HG02852 (cell line): ENCODE results near the gene MGLL.

Experiments used
- ATAC-seq: cut with Tn5 transposase; IDR thresholded peaks from one replicate; pipeline ENCODE4 v1.9.1; 2021; ENCODE audit warnings: mild to moderate bottlenecking, moderate library complexity; ENCODE audit not compliant: unreplicated experiment

Gene MGLL

GRCh38 chr3:127729556-127730056 lies 92.7 kb downstream of the MGLL start:
- no peak for ATAC-seq

- no peak for ATAC-seq
Measured at GRCh38 chr3:127728417-127729015, 93.8 kb downstream of the MGLL start.

DNA sequence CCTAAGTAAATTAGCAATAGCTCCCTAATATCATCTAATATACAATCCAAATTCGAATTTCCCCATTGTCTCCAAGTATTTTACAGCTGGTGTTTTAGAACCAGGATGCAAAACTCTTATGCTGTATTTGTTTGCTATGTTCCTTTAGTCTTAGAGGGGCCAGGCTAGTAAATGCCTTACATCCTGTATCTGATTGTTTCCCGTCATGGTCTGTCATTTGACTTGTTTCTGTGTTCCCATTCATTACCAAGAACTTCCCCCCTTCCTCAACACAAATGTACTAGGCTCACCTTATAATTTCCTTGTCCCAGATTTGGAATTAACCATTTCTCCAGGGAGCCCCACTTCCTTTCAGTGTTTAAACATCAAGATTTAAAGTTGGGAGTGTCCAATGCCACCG lies 95.4 kb downstream of the MGLL start:
- no peak for ATAC-seq

DNA sequence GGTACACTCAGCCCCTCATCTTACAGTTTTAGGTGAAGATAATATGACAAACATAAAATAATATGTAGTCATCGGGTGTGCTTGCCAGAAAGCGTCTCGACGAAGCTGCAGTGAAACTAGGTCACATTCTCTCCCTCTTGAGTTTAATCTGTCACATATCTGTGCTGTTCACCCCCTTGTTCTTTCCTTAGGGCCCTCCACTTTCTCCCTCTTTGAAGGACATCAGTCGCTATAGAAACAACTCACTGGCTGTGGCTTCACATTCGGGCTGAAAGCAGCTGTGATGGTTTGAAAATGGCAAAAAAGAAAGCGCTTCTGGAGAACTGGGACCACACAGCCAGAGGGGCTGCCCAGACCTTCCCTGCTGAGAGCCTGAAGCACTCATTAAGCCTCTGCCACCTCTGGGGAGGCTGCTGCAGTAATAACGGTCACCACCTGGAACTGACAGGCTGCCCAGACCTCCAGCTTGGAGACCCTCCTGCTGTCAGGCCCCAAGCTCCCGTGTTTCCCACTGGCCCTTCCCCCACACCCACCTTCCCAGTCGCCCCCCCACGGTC lies 99.2 kb downstream of the MGLL start:
- ATAC-seq, result no peak

GRCh38 chr3:127722091-127722784 lies 100.1 kb downstream of the MGLL start:
- ATAC-seq, result no peak

GRCh38 chr3:127720985-127721935 lies 101.1 kb downstream of the MGLL start:
- ATAC-seq, result no peak

- ATAC-seq, result no peak
Measured at GRCh38 chr3:127720161-127720823, 102.0 kb downstream of the MGLL start.

DNA sequence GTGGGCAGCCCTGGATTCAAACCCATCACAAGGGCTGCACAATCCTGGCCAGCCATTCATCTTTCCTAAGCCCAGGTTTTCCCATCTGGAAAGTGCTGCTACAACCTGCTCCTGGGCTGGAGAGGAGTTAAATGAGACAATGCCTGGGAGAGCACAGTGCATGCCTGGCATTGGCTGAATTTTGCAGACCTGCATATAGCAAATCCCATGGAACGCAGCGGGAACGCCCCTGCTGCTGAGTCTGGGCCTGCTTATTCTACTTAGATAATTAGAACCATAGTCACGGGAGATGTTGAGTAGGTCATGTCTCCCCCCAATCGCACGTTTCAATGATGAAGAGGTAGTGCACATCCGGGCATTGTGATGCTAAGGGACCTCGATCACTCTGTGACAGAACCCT lies 102.9 kb downstream of the MGLL start:
- no peak for ATAC-seq

DNA sequence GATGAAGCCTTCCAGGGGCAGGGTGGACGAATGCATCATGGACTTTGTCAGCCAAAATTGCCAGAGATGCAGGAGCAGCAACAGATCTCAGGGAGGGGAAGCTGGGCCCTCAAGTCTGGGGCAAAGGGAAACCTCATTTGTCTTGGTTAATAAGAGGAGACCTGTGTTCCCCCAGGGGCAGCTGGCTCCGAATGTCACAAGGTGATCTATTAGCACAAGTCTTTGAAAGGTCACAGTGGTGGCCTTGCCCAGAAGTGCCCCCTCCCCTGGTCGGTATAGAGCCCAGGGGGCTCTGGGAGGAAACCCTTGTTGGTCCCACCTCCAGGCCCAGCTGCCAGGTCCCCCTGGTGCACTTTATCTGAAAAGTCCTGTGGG lies 103.4 kb downstream of the MGLL start:
- no peak for ATAC-seq

- no peak for ATAC-seq
Measured at GRCh38 chr3:127718245-127718915, 103.9 kb downstream of the MGLL start.

GRCh38 chr3:127717357-127718244 lies 104.7 kb downstream of the MGLL start:
- no peak for ATAC-seq

GRCh38 chr3:127716384-127716783 lies 105.9 kb downstream of the MGLL start:
- ATAC-seq, result no peak

DNA sequence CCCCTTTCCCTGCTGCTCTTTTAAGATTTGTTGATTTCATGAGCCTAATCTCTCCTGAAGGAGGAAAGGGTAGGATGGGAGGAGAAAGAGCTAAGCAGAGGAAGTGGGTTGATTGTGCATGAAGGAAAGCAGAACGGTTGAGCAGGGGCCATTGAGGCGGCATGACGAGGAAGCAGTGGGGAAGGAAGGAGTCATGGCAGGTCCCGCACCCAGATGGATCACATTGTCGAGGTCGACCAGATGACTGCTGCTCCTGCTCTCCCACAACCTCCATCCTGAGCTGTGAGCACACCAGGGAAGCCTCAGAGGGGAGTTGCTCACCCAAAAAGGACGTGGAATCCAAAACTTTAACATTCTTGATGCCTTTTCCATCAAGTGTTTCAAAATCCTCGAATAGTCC lies 106.8 kb downstream of the MGLL start:
- no peak for ATAC-seq

- no peak for ATAC-seq
Measured at GRCh38 chr3:127714866-127715265, 107.4 kb downstream of the MGLL start.

DNA sequence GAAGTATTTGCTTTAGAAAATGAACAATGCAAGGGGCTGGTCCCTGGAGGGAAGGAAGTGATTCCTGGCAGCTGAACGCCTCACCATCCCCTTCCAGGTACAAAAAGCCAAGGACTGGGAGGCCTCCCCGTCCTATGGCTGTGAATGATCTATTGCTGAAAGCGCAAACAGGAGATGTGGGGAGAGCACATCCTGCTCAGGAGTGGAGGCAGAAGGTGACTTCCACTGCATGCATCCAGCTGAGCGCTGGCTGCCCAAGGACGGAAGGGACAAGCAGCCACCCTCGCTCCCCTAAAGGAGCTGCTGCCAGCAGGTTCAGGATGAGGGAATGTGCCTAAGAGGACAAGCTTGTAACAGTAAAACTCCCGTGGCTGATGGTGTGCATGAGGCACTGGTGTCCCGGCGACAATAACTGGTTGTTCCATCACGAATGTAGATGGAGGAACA lies 108.2 kb downstream of the MGLL start:
- ATAC-seq, result no peak

DNA sequence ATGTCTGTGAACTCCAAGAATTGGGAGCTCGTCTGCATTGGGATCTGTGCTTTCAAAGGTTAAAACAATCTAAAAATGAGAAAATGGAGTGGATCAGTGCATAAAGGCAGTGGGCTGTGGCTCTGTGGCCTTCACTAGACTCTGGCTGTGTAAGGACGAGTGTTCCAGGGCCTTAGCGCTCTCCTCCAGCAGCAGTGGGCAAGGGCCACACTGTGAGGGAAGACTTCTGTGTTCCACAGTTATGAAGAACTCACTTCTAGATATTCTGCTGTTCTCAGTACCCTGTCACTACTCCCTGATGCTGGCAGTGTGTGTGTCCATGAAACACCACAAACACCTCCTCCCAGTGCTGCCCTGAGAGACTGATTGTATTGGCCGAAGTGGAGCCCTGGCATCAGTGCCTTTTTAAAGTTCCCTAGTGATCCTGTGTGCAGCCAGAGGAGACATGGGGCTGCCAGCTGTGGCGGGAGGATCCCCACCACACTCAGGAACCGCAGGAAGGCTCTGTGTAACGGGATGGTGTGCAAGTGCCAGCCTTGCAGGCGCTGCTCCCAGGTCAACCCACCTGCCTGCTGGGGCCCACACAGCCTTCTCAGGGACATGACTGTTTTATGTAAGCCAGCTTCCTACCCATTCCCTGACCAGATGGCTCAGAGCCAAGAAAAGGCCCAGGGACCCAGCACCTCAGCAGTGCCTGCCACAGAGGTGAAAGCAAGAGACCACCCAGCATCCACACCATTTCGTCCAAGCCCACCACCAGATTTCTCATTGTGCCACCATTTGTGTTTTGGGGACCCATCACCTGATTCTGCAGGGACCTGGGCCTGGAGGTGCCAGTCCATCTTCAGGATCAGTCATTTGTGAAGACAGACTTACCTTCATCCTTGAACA lies 109.2 kb downstream of the MGLL start:
- no peak for ATAC-seq

DNA sequence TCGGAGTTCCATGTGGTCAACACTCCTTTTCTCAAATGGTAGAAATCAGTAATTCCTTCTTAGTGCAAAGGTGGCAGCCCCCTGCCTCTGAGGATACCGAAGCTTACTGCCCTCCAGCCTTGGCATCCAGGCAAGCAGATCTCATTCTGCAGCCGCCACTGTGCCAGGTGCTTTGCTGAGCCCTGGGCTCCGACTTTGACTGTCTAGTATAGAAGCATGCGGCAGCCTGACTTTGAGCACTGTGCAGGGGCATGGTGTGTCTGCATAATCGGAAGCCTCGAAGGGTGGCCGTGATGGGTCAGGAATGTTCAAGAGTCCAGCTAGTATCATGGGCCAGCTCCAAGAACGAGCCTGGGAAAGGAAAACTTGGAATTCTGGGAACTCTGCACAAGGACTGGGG lies 109.9 kb downstream of the MGLL start:
- ATAC-seq, result no peak

DNA sequence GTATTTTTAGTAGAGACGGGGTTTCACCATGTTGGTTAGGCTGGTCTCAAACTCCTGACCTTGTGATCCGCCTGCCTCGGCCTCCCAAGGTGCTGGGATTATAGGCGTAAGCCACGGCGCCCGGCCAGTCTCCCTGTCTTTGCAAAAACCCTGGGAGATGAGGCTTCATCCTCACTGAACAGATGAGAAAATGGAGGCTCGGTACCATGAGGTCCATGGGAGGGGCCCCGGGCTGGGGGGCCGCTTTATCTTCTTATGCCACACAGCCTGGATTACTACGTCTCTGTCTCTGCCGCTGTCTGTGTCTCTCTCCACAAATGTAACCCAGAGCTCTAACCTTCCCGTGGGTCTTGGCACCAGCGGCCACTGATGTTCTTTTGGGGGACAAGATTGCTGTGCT lies 110.4 kb downstream of the MGLL start:
- ATAC-seq, result no peak
